C4-2B (cell line): ENCODE data around the gene PIGN.

Source experiments
- CTCF ChIP-seq: fragments of 450-650 bp; conservative IDR thresholded peaks from 2 replicates; pipeline ENCODE4 v1.5.1; 2017; ENCODE audit warnings: mild to moderate bottlenecking
- ZFX ChIP-seq: fragments of 450-650 bp; IDR thresholded peaks from 2 replicates; pipeline ENCODE4 v1.6.1; 2017

GRCh38 chr18:61992285-61992684 is 194.6 kb downstream of the PIGN start:
- TF ChIP-seq CTCF, result no peak
- no peak for TF ChIP-seq ZFX
